CD4-positive, alpha-beta T cell treated with Interleukin-6 for 4 hours (primary cell): ENCODE data around the gene LRP5.
"Not testable (repeated sequence)": the region's sequence is repeated elsewhere in the genome, so short reads cannot be mapped to it uniquely, and the experiment has no call there.

Experiments used
- DNase-seq: peaks from one replicate; pipeline ENCODE4 v3.0.0-alpha.2; 2020; ENCODE audit warnings: mixed read lengths

Gene LRP5

DNA sequence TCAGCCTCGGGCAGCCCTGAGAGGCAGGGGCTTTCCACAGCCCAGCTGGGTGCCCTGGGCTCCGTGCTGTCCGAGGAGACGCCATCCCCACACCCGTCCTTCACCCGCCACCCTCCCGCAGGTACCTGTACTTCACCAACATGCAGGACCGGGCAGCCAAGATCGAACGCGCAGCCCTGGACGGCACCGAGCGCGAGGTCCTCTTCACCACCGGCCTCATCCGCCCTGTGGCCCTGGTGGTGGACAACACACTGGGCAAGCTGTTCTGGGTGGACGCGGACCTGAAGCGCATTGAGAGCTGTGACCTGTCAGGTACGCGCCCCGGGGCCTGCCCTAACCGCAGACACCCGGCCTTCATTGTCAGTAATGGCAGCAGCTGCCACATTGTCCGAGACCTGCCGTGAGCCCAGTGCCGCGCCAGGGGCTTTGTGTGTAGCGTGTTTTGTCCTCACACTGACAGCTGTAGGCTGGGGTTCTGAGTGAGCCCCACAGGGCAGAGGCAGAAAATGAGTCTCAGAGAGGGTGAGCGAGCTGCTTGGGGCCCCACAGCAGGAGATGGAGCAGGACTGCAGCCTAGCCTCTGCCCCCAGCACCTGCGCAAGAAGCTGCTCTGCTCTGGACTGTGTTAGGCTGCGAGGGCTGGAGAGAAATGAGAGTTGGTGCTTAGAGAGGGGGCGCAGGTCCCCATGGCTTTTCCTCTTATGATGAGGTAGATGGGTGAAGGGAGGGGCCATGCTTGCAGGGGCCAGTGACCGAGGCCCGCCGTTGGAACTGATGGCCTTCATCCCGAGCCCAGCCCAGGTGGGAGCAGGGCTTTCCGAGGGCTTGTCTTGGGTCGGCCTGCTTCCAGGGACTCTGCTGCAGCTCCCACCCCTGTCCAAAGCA lies 112.8 kb downstream of the LRP5 start:
- no peak for DNase-seq

DNA sequence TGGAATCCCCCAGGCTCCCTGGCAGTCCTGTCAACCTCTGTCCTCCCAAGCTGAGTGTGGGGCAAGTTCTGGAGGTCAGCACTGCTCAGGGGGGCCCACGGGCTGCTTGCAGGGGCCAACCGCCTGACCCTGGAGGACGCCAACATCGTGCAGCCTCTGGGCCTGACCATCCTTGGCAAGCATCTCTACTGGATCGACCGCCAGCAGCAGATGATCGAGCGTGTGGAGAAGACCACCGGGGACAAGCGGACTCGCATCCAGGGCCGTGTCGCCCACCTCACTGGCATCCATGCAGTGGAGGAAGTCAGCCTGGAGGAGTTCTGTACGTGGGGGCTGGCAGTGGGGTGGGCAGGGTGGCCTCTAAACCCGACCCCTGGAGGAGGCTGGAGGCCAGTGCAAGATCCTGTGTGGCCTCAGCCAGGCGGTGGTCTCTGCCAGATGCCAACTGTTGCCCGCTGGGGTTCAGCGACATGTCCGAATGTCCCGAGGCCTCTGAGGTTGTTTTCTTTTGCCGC lies 113.5 kb downstream of the LRP5 start:
- no peak for DNase-seq

DNA sequence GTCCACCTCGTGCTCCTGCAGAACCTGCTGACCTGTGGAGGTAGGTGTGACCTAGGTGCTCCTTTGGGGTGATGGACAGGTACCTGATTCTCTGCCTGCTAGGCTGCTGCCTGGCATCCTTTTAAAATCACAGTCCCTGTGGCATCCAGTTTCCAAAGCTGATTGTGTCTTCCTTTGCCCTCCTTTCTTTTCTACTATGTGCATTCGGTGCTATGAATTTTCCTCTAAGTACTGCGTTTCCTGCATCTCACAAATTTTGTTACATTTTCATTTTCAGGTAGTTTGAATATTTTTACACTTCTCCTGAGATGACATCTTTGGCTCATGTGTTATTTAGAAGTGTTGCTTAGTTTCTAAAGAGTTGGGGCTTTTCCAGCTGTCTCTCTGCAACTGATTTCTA lies 117.3 kb downstream of the LRP5 start:
- no peak for DNase-seq

DNA sequence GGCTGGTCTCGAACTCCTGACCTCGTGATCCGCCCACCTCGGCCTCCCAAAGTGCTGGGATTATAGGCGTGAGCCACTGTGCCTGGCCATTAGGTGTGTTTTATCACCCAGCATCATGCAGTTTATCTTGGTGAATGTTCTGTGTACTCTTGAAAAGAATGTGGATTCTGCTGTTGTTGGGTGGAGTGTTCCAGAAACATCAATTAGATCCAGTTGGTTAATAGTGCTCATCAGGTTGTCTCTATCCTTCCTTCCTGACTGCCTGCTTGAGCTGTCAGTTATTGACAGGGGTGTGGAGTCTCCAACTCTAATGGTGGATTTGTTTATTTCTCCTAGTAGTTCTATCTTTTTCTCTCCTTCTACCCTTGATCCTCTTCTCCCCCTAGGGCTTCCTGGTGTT lies 118.0 kb downstream of the LRP5 start:
- DNase-seq, result no peak

DNA sequence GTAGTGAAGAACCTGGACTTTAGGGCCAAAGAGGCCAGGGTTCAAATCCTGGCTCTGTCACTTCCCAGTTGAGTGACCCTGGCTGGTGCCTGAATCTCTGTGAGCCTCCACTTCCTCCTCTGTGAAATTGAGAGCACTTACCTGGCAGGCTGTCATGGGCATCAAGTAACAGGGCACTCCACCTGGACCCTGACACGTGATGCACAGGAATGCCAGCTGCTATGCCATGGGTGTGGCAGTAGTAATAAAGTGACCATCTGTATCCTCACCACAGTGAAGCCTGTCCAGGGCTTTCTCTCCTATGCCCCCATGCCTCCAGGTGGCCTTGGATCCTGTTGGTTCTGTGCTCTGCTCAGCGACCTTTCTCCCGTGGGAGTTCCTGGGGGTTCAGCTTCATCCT lies 118.4 kb downstream of the LRP5 start:
- DNase-seq, result no peak

DNA sequence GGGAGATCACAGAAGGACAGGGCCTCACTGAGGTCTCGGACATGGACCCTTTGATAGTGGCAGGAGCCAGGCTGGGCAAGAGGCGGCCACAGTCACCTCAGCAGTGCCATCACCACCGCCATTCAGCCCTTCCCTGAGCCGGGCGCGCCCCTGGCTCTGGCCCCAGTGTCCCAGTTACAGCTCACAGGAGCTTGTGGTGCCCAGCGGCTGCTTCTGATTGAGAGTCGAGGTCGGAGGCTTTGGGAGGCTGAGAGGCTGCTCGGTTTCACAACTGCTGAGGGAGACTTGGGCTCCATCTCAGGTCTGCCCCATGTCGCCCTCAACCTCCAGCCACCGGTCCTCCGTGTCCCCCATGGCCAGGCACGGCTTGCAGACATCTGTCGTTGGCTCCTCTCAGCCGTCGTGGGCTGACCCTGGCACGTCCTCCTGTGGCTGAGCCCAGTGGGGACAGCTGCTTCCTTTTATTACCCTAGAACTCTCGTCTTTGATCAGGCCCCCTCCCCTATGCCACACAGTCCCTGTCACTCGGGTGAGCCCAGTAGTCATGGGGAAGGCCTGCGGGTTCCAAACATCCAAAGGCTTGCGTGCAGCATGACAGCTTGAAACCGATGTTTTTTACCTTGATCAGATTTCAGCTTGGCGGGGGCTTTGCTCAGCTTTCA lies 119.7 kb downstream of the LRP5 start:
- no peak for DNase-seq

DNA sequence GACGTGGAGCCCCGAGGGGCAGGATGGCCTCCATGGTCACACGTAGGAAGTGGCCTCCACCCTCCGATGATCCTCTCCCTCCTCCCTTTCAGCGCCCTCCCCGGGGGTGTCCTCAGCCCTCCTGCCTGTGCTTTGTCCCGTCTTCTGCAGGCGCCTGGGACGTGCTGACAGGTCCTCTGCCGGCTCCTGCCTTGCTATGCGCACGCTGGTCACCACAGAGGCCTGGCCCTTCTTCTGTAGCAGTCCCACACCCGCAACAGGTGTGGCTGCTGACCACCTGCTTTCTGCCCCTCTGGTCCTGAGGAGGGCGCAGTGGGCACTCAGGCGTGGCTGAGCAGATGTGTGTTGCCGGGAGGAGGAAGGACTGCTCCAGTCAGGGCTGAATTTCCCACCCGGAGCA lies 120.5 kb downstream of the LRP5 start:
- DNase-seq, result no peak

DNA sequence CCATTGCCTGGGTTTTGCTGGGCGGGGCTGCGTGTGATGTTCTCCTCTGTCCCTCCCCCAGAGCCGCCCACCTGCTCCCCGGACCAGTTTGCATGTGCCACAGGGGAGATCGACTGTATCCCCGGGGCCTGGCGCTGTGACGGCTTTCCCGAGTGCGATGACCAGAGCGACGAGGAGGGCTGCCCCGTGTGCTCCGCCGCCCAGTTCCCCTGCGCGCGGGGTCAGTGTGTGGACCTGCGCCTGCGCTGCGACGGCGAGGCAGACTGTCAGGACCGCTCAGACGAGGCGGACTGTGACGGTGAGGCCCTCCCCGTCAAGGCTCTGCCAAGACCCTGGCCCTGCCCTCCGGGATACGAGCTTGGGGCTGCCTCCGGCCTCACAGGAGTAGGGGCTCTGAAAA lies 121.2 kb downstream of the LRP5 start:
- DNase-seq, result no peak

DNA sequence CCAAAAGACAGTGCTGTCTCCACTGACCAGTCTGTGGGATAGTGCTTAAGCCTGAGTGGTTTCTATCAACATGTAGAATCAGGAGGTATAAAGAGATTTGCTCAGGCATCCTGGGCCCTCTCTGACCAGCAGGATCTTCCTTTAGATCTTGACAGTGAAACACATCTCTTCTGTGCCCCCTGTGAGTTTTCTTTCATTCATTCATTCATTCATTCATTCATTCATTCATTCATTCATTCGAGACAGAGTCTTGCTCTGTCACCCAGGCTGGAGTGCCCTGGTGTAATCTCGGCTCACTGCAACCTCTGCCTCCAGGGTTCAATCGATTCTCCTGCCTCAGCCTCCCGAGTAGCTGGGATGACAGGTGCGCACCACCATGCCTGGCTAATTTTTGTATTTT lies 121.8 kb downstream of the LRP5 start:
- DNase-seq, result not testable (repeated sequence)

DNA sequence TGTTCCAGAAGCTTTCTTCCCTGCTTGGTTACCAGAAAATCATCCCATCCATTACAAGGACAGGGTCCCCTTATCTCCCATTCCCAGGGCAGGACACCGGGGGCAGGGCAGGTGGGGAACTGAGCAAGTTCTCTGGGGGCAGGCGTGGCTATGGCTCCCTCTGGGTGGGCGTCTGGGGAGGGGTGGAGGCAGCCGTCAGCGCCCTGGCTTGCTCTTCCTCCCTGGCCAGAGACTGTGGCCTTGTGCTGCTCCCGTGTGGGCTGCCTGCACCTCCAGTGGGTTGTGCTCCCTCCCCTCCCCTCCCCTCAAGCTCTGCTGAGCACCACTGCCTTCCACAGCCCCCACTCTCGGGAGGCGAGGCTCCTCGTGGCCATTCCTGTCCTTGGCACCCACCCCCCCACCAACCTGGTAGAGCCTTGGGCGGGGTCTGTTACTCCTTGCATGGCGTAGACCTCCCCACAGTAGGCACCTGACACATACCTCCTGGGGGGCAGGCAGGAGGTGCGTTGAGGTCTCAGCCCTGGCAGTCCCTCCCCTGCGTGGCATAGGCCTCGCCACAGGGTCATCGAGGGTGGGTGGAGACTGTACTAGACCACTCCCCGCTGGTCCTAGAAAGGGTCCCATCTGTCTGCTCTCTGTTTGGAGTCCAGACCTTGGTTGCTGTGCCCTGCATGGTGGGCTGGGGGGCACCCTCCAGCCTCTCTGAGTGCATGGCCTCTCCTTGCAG lies 123.9 kb downstream of the LRP5 start:
- DNase-seq, result no peak

DNA sequence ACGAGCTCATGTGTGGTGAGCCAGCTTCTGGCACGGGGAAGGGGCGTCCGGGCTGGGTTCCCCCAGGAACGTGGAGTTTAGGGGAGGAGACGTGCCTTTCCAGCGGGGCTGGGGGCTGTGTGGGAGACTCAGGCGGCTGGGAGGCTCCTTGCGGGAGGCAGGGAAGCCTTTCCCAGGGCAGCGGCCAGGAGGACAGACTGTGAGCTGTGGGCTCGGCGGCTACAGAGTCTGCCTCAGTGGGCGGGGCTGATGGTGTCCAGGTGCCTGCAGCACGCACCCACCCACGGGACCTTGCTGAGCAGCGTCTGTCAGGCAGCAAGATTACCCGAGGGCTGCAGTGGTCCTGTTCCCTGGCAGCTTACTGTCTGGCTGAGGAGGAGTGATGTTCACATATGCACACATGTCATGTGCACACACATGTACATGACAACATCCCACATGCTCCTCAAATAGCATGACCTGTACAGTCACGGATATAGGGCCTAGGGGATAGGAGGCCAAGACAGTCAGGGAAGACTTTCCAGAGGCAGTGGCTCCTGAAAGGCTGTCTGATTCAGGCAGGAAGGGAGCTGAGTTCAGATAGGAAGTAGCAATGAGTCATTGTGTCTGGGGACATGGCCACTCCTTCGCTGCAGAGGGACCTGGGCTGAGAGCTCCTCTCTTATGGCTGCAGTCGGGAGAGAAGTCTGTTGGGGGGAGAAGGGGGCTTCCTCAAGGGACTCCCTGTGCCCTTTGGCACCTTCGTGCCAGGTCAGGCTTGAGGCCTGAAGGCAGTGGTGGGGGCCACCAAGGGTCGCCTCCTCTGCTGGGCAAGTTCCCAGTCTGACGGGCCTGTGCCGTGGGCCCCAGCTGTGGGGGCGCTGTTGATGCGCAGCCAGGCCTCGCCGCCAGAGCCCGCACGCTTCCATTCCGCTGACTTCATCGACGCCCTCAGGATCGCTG lies 124.9 kb downstream of the LRP5 start:
- DNase-seq, result peak; percentile 20

DNA sequence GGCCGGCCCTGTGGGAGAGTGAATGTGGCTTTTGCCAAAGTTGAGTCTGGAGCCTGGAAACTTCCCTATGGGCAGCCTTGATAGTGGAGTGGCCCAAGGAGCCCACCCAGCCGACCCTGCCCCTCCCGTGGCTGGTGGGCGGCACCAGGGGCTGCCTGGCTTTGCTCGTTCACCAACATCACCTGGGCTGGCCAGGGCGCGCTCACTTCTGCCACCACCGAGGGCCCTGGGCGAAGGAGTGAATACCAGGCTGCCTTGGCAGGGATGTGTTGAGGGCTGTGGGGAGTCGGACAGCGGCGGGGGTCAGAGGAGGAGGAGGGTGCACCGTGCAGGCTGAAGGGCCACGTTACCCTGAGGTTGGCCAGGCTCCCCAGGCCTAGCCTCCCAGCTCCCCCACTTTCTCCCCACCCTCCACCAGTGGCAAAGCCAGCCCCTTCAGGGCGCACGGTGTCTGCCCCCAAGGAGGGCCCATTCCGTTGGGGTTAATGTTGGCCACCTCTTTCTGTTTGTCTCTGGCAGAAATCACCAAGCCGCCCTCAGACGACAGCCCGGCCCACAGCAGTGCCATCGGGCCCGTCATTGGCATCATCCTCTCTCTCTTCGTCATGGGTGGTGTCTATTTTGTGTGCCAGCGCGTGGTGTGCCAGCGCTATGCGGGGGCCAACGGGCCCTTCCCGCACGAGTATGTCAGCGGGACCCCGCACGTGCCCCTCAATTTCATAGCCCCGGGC lies 125.7 kb downstream of the LRP5 start:
- no peak for DNase-seq

DNA sequence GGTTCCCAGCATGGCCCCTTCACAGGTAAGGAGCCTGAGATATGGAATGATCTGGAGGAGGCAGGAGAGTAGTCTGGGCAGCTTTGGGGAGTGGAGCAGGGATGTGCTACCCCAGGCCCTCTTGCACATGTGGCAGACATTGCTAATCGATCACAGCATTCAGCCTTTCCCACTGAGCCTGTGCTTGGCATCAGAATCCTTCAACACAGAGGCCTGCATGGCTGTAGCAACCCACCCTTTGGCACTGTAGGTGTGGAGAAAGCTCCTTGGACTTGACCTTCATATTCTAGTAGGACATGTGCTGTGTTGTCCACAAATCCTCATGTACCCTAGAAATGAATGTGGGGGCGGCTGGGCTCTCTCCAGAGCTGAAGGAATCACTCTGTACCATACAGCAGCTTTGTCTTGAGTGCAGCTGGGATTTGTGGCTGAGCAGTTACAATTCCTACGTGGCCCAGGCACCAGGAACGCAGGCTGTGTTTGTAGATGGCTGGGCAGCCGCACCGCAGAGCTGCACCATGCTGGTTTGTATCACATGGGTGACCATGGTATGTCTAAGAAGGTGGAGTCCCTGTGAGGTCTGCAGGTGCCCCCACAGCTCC lies 126.4 kb downstream of the LRP5 start:
- no peak for DNase-seq

DNA sequence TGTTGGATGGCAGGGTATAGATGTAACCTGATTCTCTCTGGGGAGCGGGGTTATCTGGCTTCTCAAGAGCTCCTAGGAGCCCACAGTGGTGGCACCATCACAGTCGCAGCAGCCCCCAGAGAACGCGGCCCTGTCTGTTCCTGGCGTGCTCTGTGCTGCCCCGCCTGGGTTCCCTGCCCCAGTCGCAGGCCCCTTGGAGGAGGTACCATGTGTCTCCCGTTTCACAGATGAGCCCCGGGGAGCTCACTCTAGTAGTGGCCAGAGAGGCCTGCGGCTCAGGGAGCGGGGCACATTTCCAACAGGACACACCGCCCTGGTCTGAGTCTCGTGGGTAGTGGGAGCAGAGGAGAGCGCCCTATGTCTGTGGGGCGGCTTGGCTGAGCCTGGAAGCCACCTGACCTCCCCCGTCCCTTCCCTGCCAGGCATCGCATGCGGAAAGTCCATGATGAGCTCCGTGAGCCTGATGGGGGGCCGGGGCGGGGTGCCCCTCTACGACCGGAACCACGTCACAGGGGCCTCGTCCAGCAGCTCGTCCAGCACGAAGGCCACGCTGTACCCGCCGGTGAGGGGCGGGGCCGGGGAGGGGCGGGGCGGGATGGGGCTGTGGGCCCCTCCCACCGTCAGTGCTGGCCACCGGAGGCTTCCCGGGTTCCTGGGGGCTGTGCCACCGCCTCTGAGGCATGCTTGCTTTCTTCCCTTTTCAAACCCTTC lies 127.1 kb downstream of the LRP5 start:
- DNase-seq, result no peak

DNA sequence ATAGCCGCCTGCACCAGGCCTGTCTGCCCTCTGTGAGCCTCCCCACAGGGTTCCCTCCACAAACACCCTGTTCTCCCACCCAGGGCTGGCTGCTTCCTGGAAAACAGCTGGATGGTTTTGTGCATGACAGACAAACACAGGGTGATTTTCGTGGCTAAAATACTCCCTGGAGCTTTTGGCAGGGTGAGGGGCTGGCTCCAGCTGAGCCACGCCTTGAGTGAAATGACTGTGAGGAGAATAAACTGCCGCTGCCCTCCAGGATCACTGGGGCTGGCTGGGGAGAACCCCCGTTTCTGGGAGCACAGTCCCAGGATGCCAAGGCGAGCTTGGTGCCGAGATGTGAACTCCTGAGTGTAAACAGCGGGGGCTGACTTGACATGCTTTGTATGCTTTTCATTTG lies 127.8 kb downstream of the LRP5 start:
- no peak for DNase-seq

DNA sequence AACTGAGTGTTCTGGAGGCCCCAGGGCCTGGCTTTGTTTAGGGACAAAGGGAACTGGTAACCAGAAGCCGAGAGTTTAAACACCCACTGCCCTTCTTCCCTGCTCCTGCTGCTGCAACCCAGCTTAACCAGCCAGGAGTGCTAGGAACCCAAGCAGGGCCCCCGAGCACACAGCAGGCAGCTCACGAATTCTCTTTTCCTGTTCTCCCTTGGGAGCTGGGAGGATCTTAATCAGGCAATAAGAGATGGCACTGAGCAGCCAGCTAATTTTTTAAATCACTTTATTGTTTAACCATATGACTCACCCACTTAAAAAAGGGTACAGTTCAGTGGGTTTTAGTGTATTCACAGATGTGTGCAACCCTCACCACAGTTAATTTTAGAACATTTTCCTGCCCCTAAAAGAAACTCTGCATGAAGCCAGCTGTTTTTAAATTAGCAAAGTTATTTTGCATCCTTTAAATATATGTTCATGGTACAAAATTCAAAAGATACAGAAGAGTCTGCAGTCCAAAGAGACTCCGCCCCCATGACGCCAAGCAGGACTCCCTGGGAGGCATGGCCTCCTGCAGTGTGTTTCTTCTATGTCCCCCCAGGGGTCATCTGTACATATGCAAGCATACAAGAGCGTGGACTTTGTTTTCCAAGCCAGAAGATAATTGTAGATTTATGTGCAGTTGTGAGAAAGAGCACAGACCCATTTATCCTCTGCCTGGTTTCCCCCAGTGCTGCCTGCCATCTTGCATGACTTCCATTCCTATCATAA lies 129.3 kb downstream of the LRP5 start:
- no peak for DNase-seq

DNA sequence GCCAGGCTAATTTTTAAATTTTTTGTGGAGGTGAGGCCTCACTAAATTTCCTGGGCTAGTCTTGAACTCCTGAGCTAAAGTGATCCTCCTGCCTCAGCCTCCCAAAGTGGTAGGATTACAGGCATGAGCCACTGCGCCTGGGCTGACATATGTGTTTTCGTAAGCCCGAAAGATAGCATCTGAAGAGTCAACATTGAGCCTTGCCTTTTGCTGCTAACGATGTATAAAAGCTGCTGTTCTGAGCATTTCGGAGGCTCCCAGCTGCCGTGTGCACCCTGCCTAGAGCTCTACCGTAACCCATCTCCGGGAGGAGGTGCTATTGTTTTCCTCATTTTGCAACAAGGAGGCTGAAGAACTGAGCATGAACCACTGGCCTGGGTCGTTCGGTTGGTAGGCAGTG lies 130.0 kb downstream of the LRP5 start:
- no peak for DNase-seq

DNA sequence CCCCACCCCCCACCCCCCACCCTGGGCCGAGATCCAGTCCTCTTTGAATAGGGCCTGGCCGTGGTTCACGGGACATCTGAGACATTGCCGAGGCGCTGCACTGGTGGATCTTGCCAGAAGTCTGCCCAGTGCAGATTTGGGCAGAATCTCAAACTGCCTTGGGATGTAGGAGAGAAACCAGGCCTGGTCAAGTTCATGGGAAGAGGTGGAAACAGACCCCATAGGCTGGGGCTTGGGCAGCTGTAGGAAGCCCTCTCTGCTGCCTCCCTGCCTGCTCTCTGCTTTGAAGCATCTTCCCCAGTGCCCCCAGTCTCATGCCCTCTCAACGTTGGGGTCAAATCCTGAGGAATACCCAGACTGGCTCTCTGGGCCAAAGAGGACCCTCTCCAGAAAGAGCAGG lies 132.2 kb downstream of the LRP5 start:
- DNase-seq, result no peak

DNA sequence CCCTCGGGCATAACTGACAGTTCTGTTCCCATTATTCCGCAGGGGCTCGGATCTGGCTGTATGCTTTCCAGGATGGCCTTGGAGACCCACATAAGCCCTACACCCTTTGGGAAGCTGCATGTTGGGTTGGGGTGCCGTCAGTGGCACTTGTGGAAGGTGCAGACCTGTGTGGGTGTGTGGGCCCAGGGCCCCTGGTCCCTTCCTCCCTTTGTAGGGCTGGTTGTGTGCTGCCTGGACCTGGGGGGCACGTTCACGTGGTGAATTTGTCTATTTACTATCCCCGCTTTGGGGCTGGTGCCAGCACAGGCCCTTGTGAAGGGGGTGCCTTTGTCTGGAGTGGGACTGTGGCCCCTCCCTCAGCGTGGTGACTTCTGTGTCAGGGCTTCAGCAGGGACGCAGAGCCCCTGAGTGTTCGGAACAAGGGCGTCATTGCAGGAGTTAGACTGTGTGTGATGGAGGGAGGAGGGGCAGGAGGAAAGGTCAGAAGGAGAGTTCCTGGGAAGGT lies 133.2 kb downstream of the LRP5 start:
- DNase-seq, result no peak
